ENCODE data around the gene MRFAP1L1. TPM values are rescaled to one million over a fixed set of nuclear protein-coding genes. Genes with fewer than 3 reads are reported as not detected.
A peak's percentile ranks its signal among the peaks of the same experiment; 100 is the strongest.

Gene MRFAP1L1
- total and polyA plus RNA-seq, 9 of the 15 experiments (the other 6 are each of a cell fraction or from before 2014, with no cell fraction given), result 37.6 to 111 (median 83.8) TPM

GRCh38 chr4:6730603-6731317, 21.1 kb upstream of the MRFAP1L1 start (continued):
- TF ChIP-seq SP1 (CRISPR knock-in tag; IDR thresholded peaks at IDR 0.05) (peak; percentile 78; the same call in 1 of the 2 replicates), DLX4 (CRISPR knock-in tag; IDR thresholded peaks at IDR 0.05) (no peak), SMAD3 (CRISPR knock-in tag; conservative IDR thresholded peaks at IDR 0.05) (0 out of 2 replicates have a peak, but pooled peaks have one; percentile 18), CBX1 (IDR thresholded peaks at IDR 0.05; ENCODE audit: low read depth) (no peak), DIDO1 (tag; IDR thresholded peaks at IDR 0.05; ENCODE audit: low read depth) (no peak), CHD2 (IDR thresholded peaks at IDR 0.05; ENCODE audit: low read depth, low read length) (no peak; the same call in 1 of the 2 replicates), ZBTB1 (CRISPR knock-in tag; IDR thresholded peaks at IDR 0.05; ENCODE audit: borderline replicate concordance, low read depth) (no peak), ZNF24 (IDR thresholded peaks at IDR 0.05) (peak; percentile 44; the same call in 1 of the 2 replicates), PTRF (tag; IDR thresholded peaks at IDR 0.05) (no peak), BCLAF1 (IDR thresholded peaks at IDR 0.05; ENCODE audit: borderline replicate concordance in 1 of 2, control insufficient read depth in 1 of 2, low read depth in 2 of 2, low read length in 1 of 2) (no peak), ERF (CRISPR knock-in tag; IDR thresholded peaks at IDR 0.05) (no peak), RBFOX2 (IDR thresholded peaks at IDR 0.05; ENCODE audit: low read depth, low read length) (peak; percentile 75), CEBPG (CRISPR knock-in tag; IDR thresholded peaks at IDR 0.05) (no peak), CEBPG (tag; conservative IDR thresholded peaks at IDR 0.05 in 1 of 2, IDR thresholded peaks at IDR 0.05 in 1 of 2) (no peak), PRMT5 (CRISPR knock-in tag; IDR thresholded peaks at IDR 0.05) (no peak), BDP1 (IDR thresholded peaks at IDR 0.05; ENCODE audit: insufficient read depth, insufficient read length) (no peak), TARDBP (IDR thresholded peaks at IDR 0.05) (peak; percentile 99), RB1 (IDR thresholded peaks at IDR 0.05; ENCODE audit: low read depth) (no peak), BRF1 (IDR thresholded peaks at IDR 0.05; ENCODE audit: borderline replicate concordance, extremely low read depth, insufficient read length) (no peak), FOXM1 (IDR thresholded peaks at IDR 0.05; ENCODE audit: low read depth) (peak; percentile 94), FOXM1 (CRISPR knock-in tag; IDR thresholded peaks at IDR 0.05; ENCODE audit: low read depth) (no peak), TCF7 (IDR thresholded peaks at IDR 0.05; ENCODE audit: borderline replicate concordance) (no peak), SREBF1 (IDR thresholded peaks at IDR 0.05; ENCODE audit: borderline replicate concordance, low read depth, low read length) (no peak), SIN3B (IDR thresholded peaks at IDR 0.05; ENCODE audit: low read depth) (no peak), CXXC5 (CRISPR knock-in tag; IDR thresholded peaks at IDR 0.05) (peak; percentile 74), E2F5 (CRISPR knock-in tag; IDR thresholded peaks at IDR 0.05) (no peak), POLR2AphosphoS2 (IDR thresholded peaks at IDR 0.05; ENCODE audit: low read length) (no peak; the same call in 1 of the 2 replicates)
